Tongue (tissue), 2 donors: Measurements from ENCODE around the gene RBM17. TPM values are rescaled to one million over a fixed set of nuclear protein-coding genes. Genes with fewer than 3 reads are reported as not detected.
"Not testable (repeated sequence)": the region's sequence is repeated elsewhere in the genome, so short reads cannot be mapped to it uniquely, and the experiment has no call there.

ENCODE experiments used
- DNase-seq: peaks from one replicate; pipeline ENCODE4 v3.0.0-alpha.2; 2015
- total RNA-seq: library from RNA; depleted of rRNA; stranded (reverse); fragments of >200 nt; gene quantifications from one replicate; pipeline ENCODE4 v1.2.3, GENCODE V29; 2014

RBM17 gene
- 71.3 TPM for total RNA-seq

- DNase-seq, result peak; percentile 98
These were observed at the start of gene RBM17 for GRCh38 chr10:6088721-6089333. Gene RBM17 (plus strand): TSS chr10:6089034. CDS start chr10:6097066, 8,032 bp downstream.

GRCh38 chr10:6039711-6040110 lies 49.1 kb upstream of the RBM17 start:
- no peak for DNase-seq

GRCh38 chr10:6040205-6040604 lies 48.6 kb upstream of the RBM17 start:
- no peak for DNase-seq

GRCh38 chr10:6043377-6043776 lies 45.5 kb upstream of the RBM17 start:
- not testable (repeated sequence) for DNase-seq

- no peak for DNase-seq
These were observed 44.8 kb upstream of the RBM17 start for GRCh38 chr10:6044060-6044459.

GRCh38 chr10:6044751-6045313 lies 44.0 kb upstream of the RBM17 start:
- no peak for DNase-seq

- DNase-seq, result no peak
These were observed 43.5 kb upstream of the RBM17 start for GRCh38 chr10:6045314-6045848.

GRCh38 chr10:6045878-6046772 lies 42.7 kb upstream of the RBM17 start:
- no peak for DNase-seq

- no peak for DNase-seq
These were observed 41.8 kb upstream of the RBM17 start for GRCh38 chr10:6046773-6047611.

GRCh38 chr10:6047847-6048246 lies 41.0 kb upstream of the RBM17 start:
- no peak for DNase-seq

- no peak for DNase-seq
These were observed 40.4 kb upstream of the RBM17 start for GRCh38 chr10:6048281-6049030.

- DNase-seq, result no peak
These were observed 39.8 kb upstream of the RBM17 start for GRCh38 chr10:6049031-6049400.

GRCh38 chr10:6050801-6051445 lies 37.9 kb upstream of the RBM17 start:
- peak; percentile 46 for DNase-seq

GRCh38 chr10:6052247-6053221 lies 36.3 kb upstream of the RBM17 start:
- no peak for DNase-seq

- DNase-seq, result no peak
These were observed 35.5 kb upstream of the RBM17 start for GRCh38 chr10:6053303-6053702.

GRCh38 chr10:6053816-6054631 lies 34.8 kb upstream of the RBM17 start:
- DNase-seq, result no peak

- no peak for DNase-seq
These were observed 34.0 kb upstream of the RBM17 start for GRCh38 chr10:6054884-6055283.

- no peak for DNase-seq
These were observed 32.9 kb upstream of the RBM17 start for GRCh38 chr10:6055929-6056328.
